ENCODE measurements around the gene LRMDA. TPM values are rescaled to one million over a fixed set of nuclear protein-coding genes. Genes with fewer than 3 reads are reported as not detected.

Gene LRMDA
- polyA plus RNA-seq, 3 donors: 39.8 to 59.6 (median 56.4) TPM

- Mint-ChIP-seq H3K4me1 (peaks cover 16% of the 10 kb centered on the region), H3K27me3 (ENCODE audit: low read depth in 3 of 3) (no peaks in the 10 kb centered on the region)
- H3K79me2 ChIP-seq (ENCODE audit: insufficient read depth, low read length): no peaks in the 10 kb centered on the region
Measured at GRCh38 chr10:76192694-76193320, 761.4 kb downstream of the LRMDA start.

GRCh38 chr10:76195654-76196390, 764.4 kb downstream of the LRMDA start:
- H3K79me2 ChIP-seq (ENCODE audit: insufficient read depth, low read length): no peaks in the 10 kb centered on the region
- no peaks in the 10 kb centered on the region for H3K36me3 ChIP-seq (replicated peaks in 1 of 2; ENCODE audit: control insufficient read depth in 1 of 2, insufficient read depth in 2 of 2, low read length in 2 of 2)
- Mint-ChIP-seq H3K4me1 (peaks cover 16% of the 10 kb centered on the region), H3K27me3 (ENCODE audit: low read depth in 3 of 3) (no peaks in the 10 kb centered on the region), H3K36me3 (no peaks in the 10 kb centered on the region), H3K4me3 (no peak overlapping the region), H3K27ac (peak overlapping the region in 3 of 7 donors; percentile 10 to 66 (median 51)), H3K9me3 (no peaks in the 10 kb centered on the region)
- no peak for TF ChIP-seq CTCF (IDR thresholded peaks at IDR 0.05)
- peaks cover 14 to 16% of the 10 kb centered on the region in 2 donors for H3K4me1 ChIP-seq (ENCODE audit: control insufficient read depth in 1 of 2, insufficient read depth in 2 of 2, low read length in 2 of 2)
- intact Hi-C loops (cut with micrococcal nuclease): no loop called here
- H3K27ac ChIP-seq (ENCODE audit: low read depth in 1 of 2, low read length in 2 of 2): peak overlapping the region in 1 of 2 donors; percentile 71
- peak; percentile 2 to 28 (median 4) for DNase-seq
- no peak overlapping the region for H2AFZ ChIP-seq (ENCODE audit: insufficient read depth, low read depth, low read length, poor library complexity, severe bottlenecking)
- peak overlapping the region; percentile 11 for H3K9ac ChIP-seq (ENCODE audit: insufficient read depth, low read length, poor library complexity, severe bottlenecking)
- no peaks in the 10 kb centered on the region for H4K20me1 ChIP-seq (ENCODE audit: insufficient read depth, low read length)
- H3K4me3 ChIP-seq (replicated peaks in 1 of 3; ENCODE audit: low read depth in 2 of 3, low read length in 3 of 3): no peak overlapping the region
- H3K27me3 ChIP-seq (ENCODE audit: control insufficient read depth in 2 of 2, insufficient read depth in 2 of 2, low read length in 2 of 2): no peaks in the 10 kb centered on the region
- H3K4me2 ChIP-seq (replicated peaks; ENCODE audit: extremely low read depth, low read length, poor library complexity, severe bottlenecking): no peak overlapping the region
- WGBS (ENCODE audit: insufficient coverage): 49% methylated on average over 2 of the region's 3 CpGs
- H3K9me3 ChIP-seq (replicated peaks in 1 of 2; ENCODE audit: control insufficient read depth in 1 of 2, insufficient read depth in 1 of 2, low read length in 2 of 2): no peaks in the 10 kb centered on the region

More at GRCh38 chr10:76192694-76193320, 761.4 kb downstream of the LRMDA start:
- Mint-ChIP-seq H3K9me3 (no peaks in the 10 kb centered on the region), H3K27ac (no peak overlapping the region), H3K36me3 (no peaks in the 10 kb centered on the region), H3K4me3 (no peak overlapping the region)
- intact Hi-C loops (cut with micrococcal nuclease): no loop called here
- Histone ChIP-seq H3K4me2 (replicated peaks; ENCODE audit: extremely low read depth, low read length, poor library complexity, severe bottlenecking) (no peak overlapping the region), H3K36me3 (replicated peaks in 1 of 2; ENCODE audit: control insufficient read depth in 1 of 2, insufficient read depth in 2 of 2, low read length in 2 of 2) (no peaks in the 10 kb centered on the region), H4K20me1 (ENCODE audit: insufficient read depth, low read length) (no peaks in the 10 kb centered on the region), H3K27ac (ENCODE audit: low read depth in 1 of 2, low read length in 2 of 2) (no peak overlapping the region), H3K4me3 (replicated peaks in 1 of 3; ENCODE audit: low read depth in 2 of 3, low read length in 3 of 3) (no peak overlapping the region), H3K4me1 (ENCODE audit: control insufficient read depth in 1 of 2, insufficient read depth in 2 of 2, low read length in 2 of 2) (peaks cover 14 to 16% of the 10 kb centered on the region in 2 donors), H2AFZ (ENCODE audit: insufficient read depth, low read depth, low read length, poor library complexity, severe bottlenecking) (no peak overlapping the region), H3K9ac (ENCODE audit: insufficient read depth, low read length, poor library complexity, severe bottlenecking) (no peak overlapping the region), H3K27me3 (ENCODE audit: control insufficient read depth in 2 of 2, insufficient read depth in 2 of 2, low read length in 2 of 2) (no peaks in the 10 kb centered on the region), H3K9me3 (replicated peaks in 1 of 2; ENCODE audit: control insufficient read depth in 1 of 2, insufficient read depth in 1 of 2, low read length in 2 of 2) (no peaks in the 10 kb centered on the region)
- 100% methylated on average over 4 of the region's 7 CpGs for WGBS (ENCODE audit: insufficient coverage)
- TF ChIP-seq CTCF (IDR thresholded peaks at IDR 0.05): no peak
- DNase-seq: no peak

Data from CD14-positive monocyte (primary cell).